Breast epithelium (tissue), 4 donors: Measurements from ENCODE around the gene MIF. TPM values are rescaled to one million over a fixed set of nuclear protein-coding genes. Genes with fewer than 3 reads are reported as not detected.

Experiments
- DNase-seq, 2 donors: peaks; one replicate each; pipeline ENCODE4 v3.0.0-alpha.2; 2019; ENCODE audit warnings: low spot score in 2 of 2
- H3K27ac ChIP-seq, 2 donors: fragments of 200-600 bp; sonication (generic) in 1 of 2; one replicate each; pipeline ENCODE4 v1.5.1; 2016 to 2019; ENCODE audit warnings: mild to moderate bottlenecking in 1 of 2
- H3K27me3 ChIP-seq, 2 donors: fragments of 200-600 bp; sonication (generic) in 1 of 2; one replicate each; pipeline versions ENCODE4 v1.5.1 to v1.6.0; 2017 to 2019; ENCODE audit warnings: control low read depth in 1 of 2, mild to moderate bottlenecking in 1 of 2
- H3K36me3 ChIP-seq: fragments of 200-600 bp; one replicate; pipeline ENCODE4 v1.5.1; 2019
- H3K4me1 ChIP-seq, 2 donors: fragments of 200-600 bp; sonication (generic); one replicate each; pipeline ENCODE4 v1.5.1; 2016 to 2019; ENCODE audit warnings: control low read depth in 1 of 2
- H3K4me3 ChIP-seq, 3 donors: fragments of 200-600 bp; sonication (generic); 1 replicate in 2 of 3; 2 replicates in 1 of 3; pipeline ENCODE4 v1.5.1; 2016 to 2019; ENCODE audit warnings: mild to moderate bottlenecking in 3 of 3, moderate library complexity in 2 of 3
- H3K9me3 ChIP-seq, 2 donors: fragments of 200-600 bp; sonication (generic) in 1 of 2; one replicate each; pipeline ENCODE4 v1.5.1; 2016 to 2019; ENCODE audit warnings: control low read depth in 1 of 2
- CTCF ChIP-seq, 3 donors: fragments of 450-650 bp; IDR thresholded peaks; one replicate each; pipeline ENCODE4 v1.5.1; 2016 to 2017; ENCODE audit warnings: antibody characterized with exemption in 3 of 3, mild to moderate bottlenecking in 3 of 3, moderate library complexity in 3 of 3
- POLR2A ChIP-seq: fragments of 450-650 bp; IDR thresholded peaks from one replicate; pipeline ENCODE4 v1.6.1; 2016; ENCODE audit warnings: antibody characterized with exemption, mild to moderate bottlenecking, moderate library complexity
- POLR2AphosphoS5 ChIP-seq, 3 donors: sonication (generic); formaldehyde crosslinking; IDR thresholded peaks; one replicate each; pipeline ENCODE4 v1.6.1; 2017; ENCODE audit warnings: antibody characterized with exemption in 3 of 3
- intact Hi-C: fragments of 100-400 bp; cut with DNase I; formaldehyde crosslinking; loops from one replicate; pipeline ENCODE4 v1.15.1; 2023; ENCODE audit warnings: low total_unique reads
- total RNA-seq, 3 donors: library from RNA; depleted of rRNA; stranded (reverse); fragments of >200 nt; gene quantifications; one replicate each; pipeline ENCODE4 v1.1.0, GENCODE V29; 2016

MIF gene
- total RNA-seq, 3 donors from 2014 or later = 191 to 466 (median 261) TPM

GRCh38 chr22:23909296-23909898 is 15.2 kb downstream of the MIF start:
- no peak for DNase-seq
- Histone ChIP-seq H3K4me3 (peak overlapping the region in 1 of 3 donors; percentile 18), H3K9me3 (no peaks in the 10 kb centered on the region), H3K27me3 (no peaks in the 10 kb centered on the region), H3K36me3 (no peaks in the 10 kb centered on the region), H3K27ac (peak overlapping the region in 1 of 2 donors; percentile 21), H3K4me1 (peaks cover 0 to 3% of the 10 kb centered on the region in 2 donors)
- TF ChIP-seq CTCF (IDR thresholded peaks at IDR 0.05) (no peak), POLR2AphosphoS5 (IDR thresholded peaks at IDR 0.05) (no peak), POLR2A (no peak)
- intact Hi-C loops = no loop called here

DNA sequence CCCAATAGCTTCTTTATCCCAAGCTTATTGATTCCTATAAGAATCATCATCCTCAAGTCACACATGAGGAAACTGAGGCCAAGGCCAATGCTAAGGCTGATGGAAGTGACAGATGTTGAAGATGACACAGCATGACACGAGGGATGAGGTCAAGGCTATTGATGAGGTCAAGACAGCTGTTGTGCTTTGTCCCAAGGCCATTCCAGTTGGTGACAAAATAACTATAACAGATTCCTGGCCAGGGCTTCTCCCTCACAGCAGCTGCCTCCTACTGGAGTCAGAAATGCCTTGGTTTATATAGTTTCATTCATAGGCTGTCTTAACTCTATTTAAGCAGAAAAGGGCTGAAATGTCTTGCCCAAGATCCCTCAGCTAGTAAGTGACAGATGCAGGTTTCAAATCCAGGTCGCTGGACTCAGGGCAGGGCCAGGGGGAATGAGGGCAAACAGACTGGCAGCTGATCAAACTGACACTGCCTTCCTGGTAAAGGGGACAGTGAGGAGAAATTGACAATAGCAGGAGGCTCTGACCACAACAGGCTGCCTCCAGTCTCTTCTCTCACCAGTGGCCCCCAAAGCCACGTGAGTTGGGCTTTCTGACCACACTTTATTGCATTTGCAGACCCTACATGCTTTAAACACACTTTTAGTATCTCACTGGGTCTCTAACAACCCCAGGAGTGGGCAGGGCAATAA is 16.5 kb downstream of the MIF start:
- H3K27me3 ChIP-seq = no peaks in the 10 kb centered on the region
- no peak for TF ChIP-seq CTCF (IDR thresholded peaks at IDR 0.05)
- H3K4me3 ChIP-seq = no peak overlapping the region
- peaks cover 0 to 3% of the 10 kb centered on the region in 2 donors for H3K4me1 ChIP-seq
- no peak for DNase-seq
- no peak overlapping the region for H3K27ac ChIP-seq
- H3K9me3 ChIP-seq = no peaks in the 10 kb centered on the region
- no peaks in the 10 kb centered on the region for H3K36me3 ChIP-seq
- intact Hi-C loops = no loop called here

- no peak for DNase-seq
- H3K4me1 ChIP-seq = peaks cover 0 to 3% of the 10 kb centered on the region in 2 donors
- H3K9me3 ChIP-seq = no peaks in the 10 kb centered on the region
- H3K27me3 ChIP-seq = no peaks in the 10 kb centered on the region
- TF ChIP-seq POLR2A (no peak), CTCF (IDR thresholded peaks at IDR 0.05) (no peak), POLR2AphosphoS5 (IDR thresholded peaks at IDR 0.05) (no peak)
- no peaks in the 10 kb centered on the region for H3K36me3 ChIP-seq
- intact Hi-C loops = no loop called here
- H3K4me3 ChIP-seq = no peak overlapping the region
- H3K27ac ChIP-seq = no peak overlapping the region
Observed at GRCh38 chr22:23911318-23911980, 17.3 kb downstream of the MIF start.

DNA sequence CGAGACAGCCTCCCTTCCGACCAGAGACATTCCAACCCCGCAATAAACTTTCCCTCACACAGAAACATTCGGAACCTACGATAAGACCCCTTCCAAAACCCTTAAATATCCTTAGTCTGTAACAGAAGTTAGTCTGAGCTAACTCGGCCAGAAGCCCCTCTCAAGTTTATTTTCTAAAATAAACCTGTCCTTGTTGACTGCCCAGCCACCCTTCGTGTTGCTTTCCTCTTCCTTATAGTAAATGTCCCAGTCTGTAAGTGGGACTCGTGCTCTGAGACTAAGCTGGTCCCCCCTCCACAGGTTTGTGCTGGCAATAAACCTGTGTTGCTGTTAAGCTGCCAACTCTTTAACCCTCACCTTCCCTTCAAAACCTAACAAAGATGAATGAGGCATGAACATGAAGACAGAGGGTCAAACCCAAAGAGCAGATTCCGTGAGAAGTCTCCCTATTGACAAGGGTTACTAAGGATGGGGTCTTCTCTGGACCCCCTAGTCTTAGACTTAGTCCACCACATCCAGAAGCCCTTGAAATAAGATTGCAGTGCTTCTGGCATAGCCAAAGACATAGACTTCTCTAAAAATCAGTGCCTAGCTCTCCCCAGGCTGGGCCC is 18.2 kb downstream of the MIF start:
- Histone ChIP-seq H3K27ac (no peak overlapping the region), H3K4me3 (no peak overlapping the region), H3K9me3 (no peaks in the 10 kb centered on the region), H3K27me3 (no peaks in the 10 kb centered on the region), H3K36me3 (no peaks in the 10 kb centered on the region), H3K4me1 (peaks cover 0 to 3% of the 10 kb centered on the region in 2 donors)
- DNase-seq = no peak
- TF ChIP-seq CTCF (IDR thresholded peaks at IDR 0.05) = no peak
- no peak for TF ChIP-seq POLR2AphosphoS5 (IDR thresholded peaks at IDR 0.05)
- TF ChIP-seq POLR2A = no peak
- intact Hi-C loops = no loop called here

GRCh38 chr22:23913306-23913660 is 19.1 kb downstream of the MIF start:
- no peak for DNase-seq
- peak overlapping the region; percentile 78 to 90 for H3K27ac ChIP-seq
- no peaks in the 10 kb centered on the region for H3K27me3 ChIP-seq
- H3K9me3 ChIP-seq = no peaks in the 10 kb centered on the region
- intact Hi-C loops = no loop called here
- TF ChIP-seq POLR2A (no peak), CTCF (IDR thresholded peaks at IDR 0.05) (no peak), POLR2AphosphoS5 (IDR thresholded peaks at IDR 0.05) (no peak)
- peaks cover 0 to 3% of the 10 kb centered on the region in 2 donors for H3K4me1 ChIP-seq
- no peaks in the 10 kb centered on the region for H3K36me3 ChIP-seq
- H3K4me3 ChIP-seq = peak overlapping the region; percentile 52 to 76 (median 53)
